VCaP (cell line): ENCODE measurements around the gene CCDC146.
"Not testable (repeated sequence)": the region's sequence is repeated elsewhere in the genome, so short reads cannot be mapped to it uniquely, and the experiment has no call there.

ENCODE experiments used
- H3K27ac ChIP-seq: fragments of 450-650 bp; 2 replicates; pipeline ENCODE4 v1.5.1; 2017
- CTCF ChIP-seq: fragments of 450-650 bp; conservative IDR thresholded peaks from 2 replicates; pipeline ENCODE4 v1.5.1; 2017; ENCODE audit warnings: mild to moderate bottlenecking, moderate library complexity

The CCDC146 gene

DNA sequence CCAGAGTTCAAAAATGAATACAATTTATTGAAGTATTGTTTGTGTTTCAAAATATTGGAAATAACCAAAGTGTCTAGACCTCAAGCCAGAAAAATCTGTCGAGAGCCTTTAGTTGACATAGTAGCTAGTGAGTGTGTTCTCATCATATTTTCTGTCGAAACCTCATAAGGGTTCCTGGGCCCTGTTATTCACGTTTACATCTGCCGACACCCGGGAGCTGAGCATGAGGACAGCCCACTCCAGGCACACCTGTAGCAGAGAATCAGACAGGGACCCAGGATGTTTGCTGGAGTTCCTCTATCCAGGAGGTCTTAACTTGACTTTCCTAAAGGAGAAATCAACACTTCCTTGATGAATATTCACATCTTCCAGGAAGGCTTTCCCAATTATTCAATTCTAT lies 149.4 kb downstream of the CCDC146 start:
- H3K27ac ChIP-seq, result no peak overlapping the region
- TF ChIP-seq CTCF, result no peak

DNA sequence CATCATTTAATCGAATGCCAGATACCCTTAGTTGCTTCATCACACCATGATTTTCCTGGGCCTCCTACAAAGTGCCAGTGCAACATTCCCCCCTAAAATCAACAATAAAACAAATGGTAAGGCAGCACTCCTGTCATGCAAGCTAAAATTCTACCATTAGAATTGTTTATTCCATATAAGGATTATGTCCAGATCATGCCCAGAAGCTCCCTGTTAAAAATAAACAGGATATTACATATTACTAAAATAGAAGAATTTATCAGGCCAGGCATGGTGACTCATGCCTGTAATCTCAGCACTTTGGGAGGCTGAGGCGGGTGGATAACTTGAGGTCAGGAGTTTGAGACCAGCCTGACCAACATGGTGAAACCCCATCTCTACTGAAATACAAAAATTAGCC lies 153.2 kb downstream of the CCDC146 start:
- H3K27ac ChIP-seq, result not testable (repeated sequence)

GRCh38 chr7:77276120-77276519 lies 153.7 kb downstream of the CCDC146 start:
- H3K27ac ChIP-seq, result no peak overlapping the region
- no peak for TF ChIP-seq CTCF

DNA sequence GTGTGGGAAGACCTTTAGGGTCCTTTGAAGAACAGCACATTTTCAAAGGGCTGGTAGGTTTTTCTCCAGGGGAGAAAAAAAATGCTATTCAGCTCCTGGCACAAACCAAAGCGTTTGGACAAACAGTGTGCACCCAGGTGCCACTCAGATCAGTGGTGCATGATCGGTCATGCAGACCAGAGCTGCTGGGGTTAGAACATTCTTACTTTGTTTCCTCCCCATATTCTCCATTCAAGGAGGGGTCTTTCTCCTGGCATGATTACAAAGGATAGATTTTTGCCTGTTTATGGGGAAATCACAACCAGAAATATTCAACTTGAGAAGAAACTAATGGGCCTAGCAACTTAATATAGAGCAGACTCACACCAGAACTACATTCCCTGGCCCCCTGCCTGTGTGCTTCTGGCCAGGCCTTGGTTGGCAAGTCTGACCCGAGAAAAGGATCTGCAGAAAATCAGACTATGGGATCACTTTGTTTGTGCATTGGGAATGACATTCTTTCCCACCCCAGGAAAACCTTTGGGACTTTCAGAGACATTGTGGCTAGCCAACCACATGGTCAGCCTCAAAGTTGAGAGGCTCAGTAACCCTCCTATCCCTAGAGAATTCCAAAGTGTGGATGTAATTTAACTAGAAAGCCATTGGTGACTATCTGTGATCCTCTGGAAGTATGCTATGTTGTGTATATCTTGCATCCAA lies 159.5 kb downstream of the CCDC146 start:
- H3K27ac ChIP-seq, result no peak overlapping the region
- no peak for TF ChIP-seq CTCF

GRCh38 chr7:77282897-77283296 lies 160.5 kb downstream of the CCDC146 start:
- no peak overlapping the region for H3K27ac ChIP-seq
- no peak for TF ChIP-seq CTCF

GRCh38 chr7:77284005-77284404 lies 161.6 kb downstream of the CCDC146 start:
- H3K27ac ChIP-seq, result no peak overlapping the region
- TF ChIP-seq CTCF, result no peak

GRCh38 chr7:77284616-77285015 lies 162.2 kb downstream of the CCDC146 start:
- no peak for TF ChIP-seq CTCF
- H3K27ac ChIP-seq, result no peak overlapping the region

DNA sequence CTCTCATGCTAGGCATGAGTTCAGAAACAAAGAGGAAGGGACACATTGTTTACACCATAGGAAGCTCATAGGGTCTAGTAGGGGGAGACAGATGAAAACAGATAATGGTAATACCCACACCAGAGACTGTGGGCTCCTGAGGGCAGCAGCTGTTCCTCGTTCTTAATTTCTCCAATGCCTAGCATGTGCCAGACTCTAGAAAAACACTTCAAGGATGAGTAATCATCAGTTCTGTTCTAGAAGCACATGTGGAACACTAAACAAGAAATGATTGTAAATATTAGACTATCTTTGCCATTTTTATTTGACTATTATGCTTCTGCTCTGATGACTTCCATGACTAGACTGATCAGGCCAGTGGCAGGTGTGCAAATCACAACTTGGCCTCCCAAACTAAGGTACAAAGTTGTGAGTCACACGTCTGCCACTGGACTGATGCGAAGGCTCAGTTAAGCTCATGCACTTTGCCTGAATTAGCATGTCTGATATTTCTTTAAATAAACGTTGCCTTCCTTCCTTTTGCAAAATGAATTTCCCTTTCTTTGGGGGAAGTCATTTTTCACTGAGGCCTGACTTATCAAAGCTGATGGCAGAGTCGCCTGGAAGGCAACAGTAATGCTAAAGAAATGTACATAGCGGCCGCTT lies 166.4 kb downstream of the CCDC146 start:
- no peak for TF ChIP-seq CTCF

More for the DNA sequence above, 166.4 kb downstream of the CCDC146 start:
- no peak overlapping the region for H3K27ac ChIP-seq
